ENCODE data around the gene BMPR1B. TPM values are rescaled to one million over a fixed set of nuclear protein-coding genes. Genes with fewer than 3 reads are reported as not detected.
A peak's percentile ranks its signal among the peaks of the same experiment; 100 is the strongest.

BMPR1B gene
- total and polyA plus RNA-seq, 2 of the 4 experiments (the other 2 are of a cell fraction) = 0.24 to 0.90 TPM

DNA sequence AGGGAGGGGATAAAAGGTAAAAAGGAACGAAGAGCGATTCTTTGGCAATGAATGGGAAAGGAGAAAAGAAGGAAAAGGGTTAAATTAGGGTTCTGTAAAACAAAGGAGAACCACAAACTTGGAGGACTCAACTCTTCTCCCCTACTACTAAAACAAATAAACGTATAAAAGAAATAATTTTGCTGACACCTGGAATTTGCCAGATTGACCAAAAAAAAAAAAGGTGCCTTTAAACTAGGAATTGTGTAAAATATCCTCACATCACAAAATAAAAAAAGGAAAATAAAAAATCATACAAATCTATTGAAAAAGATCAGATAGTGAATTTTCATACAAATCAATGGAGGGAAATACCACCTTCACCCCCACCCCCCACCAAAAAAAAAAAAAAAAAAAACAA is 129.3 kb downstream of the BMPR1B start:
- WGBS, 2 experiments (ENCODE audit: extremely low coverage in 2 of 2, insufficient read length in 1 of 2) = 100% methylated on average over 1 of the region's 3 CpGs; no CpG with 5 or more reads in 1 of the 2 experiments
- H3K4me1 ChIP-seq (ENCODE audit: control insufficient read depth, insufficient read depth, low read length) = peaks cover 4% of the 10 kb centered on the region
- no peak overlapping the region for H3K4me3 ChIP-seq (ENCODE audit: insufficient read depth, low read depth, low read length)
- no peak overlapping the region for H2BK20ac ChIP-seq (ENCODE audit: low read depth, low read length)
- H2AK9ac ChIP-seq (replicated peaks; ENCODE audit: low read depth, low read length, poor library complexity) = no peak overlapping the region
- no peak overlapping the region for H3K56ac ChIP-seq (ENCODE audit: extremely low read depth, insufficient read depth, low read length)
- no peaks in the 10 kb centered on the region for H3K79me1 ChIP-seq (ENCODE audit: low read depth in 1 of 2, low read length in 2 of 2)
- no peaks in the 10 kb centered on the region for H3K27me3 ChIP-seq (ENCODE audit: control insufficient read depth, insufficient read depth, low read length)
- CTCF ChIA-PET = no interaction called here
- H2AFZ ChIP-seq (replicated peaks; ENCODE audit: low read length, poor library complexity) = no peak overlapping the region
- TF ChIP-seq, protein P1, sequence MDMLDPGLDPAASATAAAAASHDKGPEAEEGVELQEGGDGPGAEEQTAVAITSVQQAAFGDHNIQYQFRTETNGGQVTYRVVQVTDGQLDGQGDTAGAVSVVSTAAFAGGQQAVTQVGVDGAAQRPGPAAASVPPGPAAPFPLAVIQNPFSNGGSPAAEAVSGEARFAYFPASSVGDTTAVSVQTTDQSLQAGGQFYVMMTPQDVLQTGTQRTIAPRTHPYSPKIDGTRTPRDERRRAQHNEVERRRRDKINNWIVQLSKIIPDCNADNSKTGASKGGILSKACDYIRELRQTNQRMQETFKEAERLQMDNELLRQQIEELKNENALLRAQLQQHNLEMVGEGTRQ (IDR thresholded peaks at IDR 0.05; ENCODE audit: low read depth, low read length) = no peak
- TF ChIP-seq NFE2L2 (IDR thresholded peaks at IDR 0.05; ENCODE audit: low read depth, low read length) = no peak
- no peak for TF ChIP-seq RAD21 (IDR thresholded peaks at IDR 0.05; ENCODE audit: low read length)
- TF ChIP-seq MAFK (IDR thresholded peaks at IDR 0.05; ENCODE audit: low read depth, low read length) = peak; percentile 49
- no peaks in the 10 kb centered on the region for H3K36me3 ChIP-seq (ENCODE audit: control insufficient read depth, insufficient read depth, low read length)
- peaks cover 3% of the 10 kb centered on the region for H3K9me3 ChIP-seq (ENCODE audit: control insufficient read depth, insufficient read depth, low read length)
- dilution Hi-C loops (cut with HindIII; ENCODE audit: low sequenced_read_pairs, unreplicated experiment) = no loop called here
- H3K18ac ChIP-seq (ENCODE audit: low read depth, low read length) = no peak overlapping the region
- no peak for ATAC-seq (ENCODE audit: low read depth)
- POLR2A ChIA-PET (ENCODE audit: unreplicated experiment) = no interaction called here
- no peak overlapping the region for H2BK120ac ChIP-seq (ENCODE audit: low read depth, low read length)
- no peak for DNase-seq
- in situ Hi-C loops (cut with MboI; ENCODE audit: low sequenced_read_pairs) = no loop called here
- H2AK5ac ChIP-seq (ENCODE audit: low read depth, low read length) = no peak overlapping the region
- no peak overlapping the region for H3K27ac ChIP-seq (ENCODE audit: insufficient read depth, low read length)
- H4K91ac ChIP-seq (ENCODE audit: insufficient read depth, low read depth, low read length) = no peak overlapping the region
- BruUV-seq (replicated peaks) = no TSS peak
- H4K8ac ChIP-seq (ENCODE audit: low read depth in 2 of 2, low read length in 2 of 2) = no peak overlapping the region
- H3K9ac ChIP-seq (ENCODE audit: low read depth, low read length) = no peak overlapping the region
- no peak overlapping the region for H2BK5ac ChIP-seq (ENCODE audit: low read depth, low read length, poor library complexity, severe bottlenecking)
- no peak overlapping the region for H4K5ac ChIP-seq (ENCODE audit: low read depth, low read length)
- no peak overlapping the region for H3K4me2 ChIP-seq (ENCODE audit: low read depth, low read length)
- H3K23ac ChIP-seq (ENCODE audit: low read depth, low read length) = no peak overlapping the region
- no peak overlapping the region for H3K4ac ChIP-seq (ENCODE audit: low read depth, low read length)
- peaks cover 5% of the 10 kb centered on the region; the same call in 1 of the 2 replicates for H3K9me1 ChIP-seq (ENCODE audit: insufficient read depth, low read length)
- no peak overlapping the region for H3K14ac ChIP-seq (replicated peaks; ENCODE audit: low read depth, low read length)
- intact Hi-C loops (cut with micrococcal nuclease) = no loop called here
- no peak overlapping the region for H2BK15ac ChIP-seq (ENCODE audit: low read depth, low read length)
- no peaks in the 10 kb centered on the region for H4K20me1 ChIP-seq (ENCODE audit: insufficient read depth, low read length)

Measured in IMR-90 (cell line).